Stimulated activated CD8-positive, alpha-beta memory T cell treated with anti-CD3 and anti-CD28 coated beads, Interleukin-15, amount 100 ng/mL, for 1 hour (primary cell): ENCODE results near the gene USP34.
"Not testable (repeated sequence)": the region's sequence is repeated elsewhere in the genome, so short reads cannot be mapped to it uniquely, and the experiment has no call there.

Experiments used
- DNase-seq: peaks from one replicate; pipeline ENCODE4 v3.0.0-alpha.2; 2020; ENCODE audit warnings: low read depth

USP34 gene

DNA sequence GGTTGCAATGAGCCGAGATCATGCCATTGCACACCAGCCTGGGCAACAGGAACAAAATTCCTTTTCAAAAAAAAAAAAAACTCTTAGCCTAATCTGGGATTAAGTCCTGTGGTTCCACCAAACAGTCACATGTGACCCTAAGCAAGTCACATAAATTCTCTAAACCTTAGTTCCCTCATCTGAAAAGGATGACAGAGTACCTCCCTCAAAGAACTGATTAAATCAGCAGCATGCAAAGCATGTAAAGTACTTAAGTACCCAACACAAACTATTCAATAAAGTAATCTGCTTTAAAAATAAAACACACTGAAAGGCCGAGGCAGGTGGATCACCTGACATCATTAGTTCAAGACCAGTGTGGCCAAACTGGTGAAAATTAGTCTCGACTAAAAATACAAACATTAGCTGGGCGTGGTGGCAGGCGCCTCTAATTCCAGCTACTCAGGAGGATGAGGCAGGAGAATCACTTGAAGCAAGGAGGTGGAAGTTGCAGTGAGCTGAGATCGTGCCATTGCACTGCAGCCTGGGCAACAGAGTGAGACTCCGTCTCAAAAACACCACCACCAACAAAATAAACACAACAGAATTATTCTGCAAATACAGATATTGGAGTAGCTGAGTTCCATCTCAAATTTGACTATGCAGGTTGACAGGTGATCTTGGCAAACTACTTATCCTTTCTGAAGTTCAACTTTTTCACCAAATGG, 7.0 kb downstream of the USP34 start:
- DNase-seq, result no peak

DNA sequence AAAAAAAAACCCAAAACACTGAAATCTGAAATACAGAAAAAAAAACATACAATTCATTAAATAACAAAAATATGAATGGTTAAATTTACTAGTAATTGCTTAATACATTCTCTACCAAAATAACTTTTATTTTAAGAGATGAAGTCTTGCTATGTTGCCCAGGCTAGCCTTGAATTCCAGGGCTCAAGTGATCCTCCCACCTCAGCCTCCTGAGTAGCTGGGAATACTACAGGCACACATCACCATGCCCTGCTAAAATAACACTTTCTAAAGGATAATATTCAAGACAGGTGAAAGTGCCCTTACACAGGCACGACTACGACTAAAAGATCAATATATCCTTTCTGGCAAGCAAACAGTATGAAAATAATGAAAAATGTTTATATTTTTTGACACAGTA, 9.5 kb downstream of the USP34 start:
- DNase-seq, result no peak

DNA sequence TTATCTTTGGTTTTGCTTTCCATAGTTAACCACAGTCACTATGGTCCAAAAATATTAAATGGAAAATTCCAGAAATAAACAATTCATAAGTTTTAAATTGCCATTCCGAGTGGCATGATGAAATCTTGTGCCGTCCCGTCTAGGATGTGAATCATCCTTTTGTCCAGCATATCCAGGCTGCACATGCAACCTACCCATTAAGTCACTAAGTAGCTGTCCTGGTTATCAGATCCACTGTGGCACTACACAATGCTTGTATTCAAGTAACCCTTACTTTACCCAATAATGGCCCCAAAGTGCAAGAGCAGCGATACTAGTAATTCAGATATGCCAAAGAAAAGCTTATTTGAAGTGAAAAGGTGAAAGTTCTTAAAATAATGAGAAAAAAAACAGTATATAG, 10.7 kb downstream of the USP34 start:
- DNase-seq, result no peak

DNA sequence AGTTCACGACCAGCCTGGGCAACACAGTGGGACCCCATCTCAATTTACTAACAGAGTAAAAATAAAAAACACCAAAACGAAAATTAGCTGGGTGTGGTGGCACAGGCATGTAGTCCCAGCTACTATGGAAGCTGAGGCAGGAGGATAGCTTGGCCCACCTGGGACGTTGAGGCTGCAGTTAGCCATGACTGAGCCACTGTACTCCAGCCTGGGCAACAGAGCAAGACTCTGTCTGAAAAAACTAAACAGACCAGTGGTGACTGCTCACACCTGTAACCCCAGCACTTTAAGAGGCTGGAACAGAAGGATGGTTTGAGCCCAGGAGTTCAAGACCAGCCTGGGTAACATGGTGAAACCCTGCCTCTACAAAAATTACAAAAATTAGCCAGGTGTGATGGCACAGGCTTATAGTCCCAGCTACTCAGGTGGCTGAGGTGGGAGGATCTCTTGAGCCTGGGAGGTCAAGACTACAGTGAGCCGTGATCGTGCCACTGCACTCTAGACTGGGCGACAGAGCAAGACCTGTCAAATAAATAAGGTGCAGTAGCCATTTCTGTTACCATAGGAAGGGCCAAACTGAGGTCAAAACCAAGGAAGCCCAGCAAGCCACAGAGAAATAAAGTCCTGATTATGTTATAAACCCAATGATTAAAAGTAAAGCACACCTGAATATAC, 14.0 kb downstream of the USP34 start:
- DNase-seq, result no peak

DNA sequence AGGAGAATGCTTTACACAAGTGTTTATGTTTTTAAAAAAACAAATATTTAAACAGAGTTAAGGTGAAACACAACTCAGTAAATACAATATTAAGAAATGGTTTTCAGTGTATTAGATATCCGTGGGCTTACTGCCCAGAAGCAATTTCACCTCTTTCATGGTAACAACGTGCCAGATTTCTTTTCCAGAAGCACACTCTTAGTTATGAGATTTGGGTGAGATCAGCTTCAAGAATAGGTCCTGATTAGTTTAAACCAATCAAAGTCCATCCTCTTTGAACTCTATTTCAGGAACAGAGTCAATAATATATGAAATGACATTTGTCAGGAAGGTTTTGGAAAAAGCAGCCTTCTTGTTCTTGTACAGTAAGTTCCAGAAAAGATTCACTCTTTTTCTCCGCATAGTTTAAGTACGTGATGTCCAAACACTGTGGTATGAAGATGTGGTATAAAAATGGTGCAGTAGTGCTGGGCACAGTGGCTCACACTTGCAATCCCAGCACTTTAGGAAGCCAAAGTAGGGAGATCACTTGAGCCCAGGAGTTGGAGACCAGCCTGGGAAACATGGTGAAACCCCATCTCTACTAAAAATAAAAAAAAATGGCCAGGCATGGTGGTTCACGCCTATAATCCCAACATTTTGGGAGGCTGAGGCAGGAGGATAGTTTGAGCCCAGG, 14.7 kb downstream of the USP34 start:
- DNase-seq, result no peak

DNA sequence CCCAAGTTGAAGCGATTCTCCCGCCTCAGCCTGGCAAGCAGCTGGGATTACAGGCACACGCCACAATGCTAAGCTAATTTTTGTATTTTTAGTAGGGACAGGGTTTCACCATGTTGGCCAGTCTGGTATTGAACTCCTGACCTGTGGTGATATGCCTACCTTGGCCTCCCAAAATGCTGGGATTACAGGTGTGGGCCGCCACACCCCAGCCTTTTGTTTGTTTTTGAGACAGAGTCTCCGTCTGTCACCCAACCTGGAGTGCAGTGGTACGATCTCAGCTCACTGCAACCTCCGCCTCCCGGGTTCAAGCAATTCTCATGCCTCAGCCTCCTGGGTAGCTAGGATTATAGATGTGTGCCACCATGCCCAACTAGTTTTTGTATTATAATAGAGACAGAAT, 15.9 kb downstream of the USP34 start:
- not testable (repeated sequence) for DNase-seq

DNA sequence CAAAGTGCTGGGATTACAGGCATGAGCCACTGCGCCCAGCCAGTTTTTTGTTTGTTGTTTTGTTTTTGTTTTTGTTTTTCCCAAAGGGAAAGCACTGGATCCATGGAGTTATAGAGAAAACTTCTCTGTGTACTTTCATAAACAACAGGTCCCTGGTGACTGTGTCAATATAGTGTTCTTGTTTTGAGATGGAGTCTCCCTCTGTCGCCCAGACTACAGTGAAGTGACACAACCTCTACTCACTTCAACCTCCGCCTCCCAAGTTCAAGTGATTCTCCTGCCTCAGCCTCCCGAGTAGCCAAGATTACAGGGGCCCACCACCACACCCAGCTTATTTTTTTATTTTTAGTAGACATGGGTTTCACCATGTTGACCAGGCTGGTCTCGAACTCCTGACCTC, 16.5 kb downstream of the USP34 start:
- no peak for DNase-seq

DNA sequence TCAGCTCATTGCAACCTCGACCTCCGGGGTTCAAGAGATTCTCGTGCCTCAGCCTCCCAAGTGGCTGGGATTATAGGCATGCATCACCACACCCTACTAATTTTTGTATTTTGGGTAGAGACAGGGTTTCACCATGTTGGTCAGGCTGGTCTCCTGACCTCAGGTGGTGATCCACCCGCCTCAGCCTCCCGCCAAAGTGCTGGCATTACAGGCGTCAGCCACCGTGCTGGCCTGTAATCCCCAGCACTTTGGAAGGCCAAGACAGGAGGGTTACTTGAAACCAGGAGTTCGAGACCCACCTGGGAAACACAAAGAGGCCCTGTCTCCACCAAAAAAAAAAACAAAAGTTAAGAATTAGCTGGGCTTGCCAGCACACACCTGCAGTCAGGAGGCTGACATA, 18.5 kb downstream of the USP34 start:
- no peak for DNase-seq

DNA sequence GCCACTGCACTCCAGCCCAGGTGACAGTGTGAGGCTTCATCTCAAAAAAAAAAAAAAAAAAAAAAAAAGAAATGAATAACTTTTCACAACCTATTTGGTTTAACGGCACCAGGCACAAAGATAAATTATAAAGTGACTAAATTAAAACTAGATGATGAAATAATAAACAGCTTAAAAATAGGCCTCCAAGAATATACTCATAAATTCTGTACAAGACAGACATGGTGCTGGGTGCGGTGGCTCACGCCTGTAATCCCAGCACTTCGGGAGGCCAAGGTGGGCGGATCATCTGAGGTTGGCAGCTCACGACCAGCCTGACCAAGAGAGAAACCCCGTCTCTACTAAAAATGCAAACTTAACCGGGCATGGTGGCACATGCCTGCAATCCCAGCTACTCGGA, 19.7 kb downstream of the USP34 start:
- DNase-seq, result no peak

DNA sequence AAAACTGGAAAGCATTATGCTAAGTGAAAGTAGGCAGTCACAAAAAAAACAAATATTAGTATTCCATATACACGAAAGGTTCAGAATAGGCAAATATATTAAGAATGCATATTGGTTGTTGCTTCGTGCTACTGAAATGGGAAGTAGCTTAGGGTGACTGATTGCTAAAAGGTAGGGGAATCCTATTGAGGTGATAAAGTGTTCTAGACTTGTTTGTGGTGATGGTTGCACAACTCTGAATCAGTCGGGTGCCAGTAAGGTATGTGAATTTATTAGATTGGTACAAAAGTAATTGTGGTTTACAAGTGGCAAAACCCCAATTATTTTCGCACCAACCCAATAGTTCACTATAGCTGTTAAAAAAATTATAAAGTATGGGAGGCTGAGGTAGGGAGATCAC, 20.7 kb downstream of the USP34 start:
- DNase-seq, result no peak

DNA sequence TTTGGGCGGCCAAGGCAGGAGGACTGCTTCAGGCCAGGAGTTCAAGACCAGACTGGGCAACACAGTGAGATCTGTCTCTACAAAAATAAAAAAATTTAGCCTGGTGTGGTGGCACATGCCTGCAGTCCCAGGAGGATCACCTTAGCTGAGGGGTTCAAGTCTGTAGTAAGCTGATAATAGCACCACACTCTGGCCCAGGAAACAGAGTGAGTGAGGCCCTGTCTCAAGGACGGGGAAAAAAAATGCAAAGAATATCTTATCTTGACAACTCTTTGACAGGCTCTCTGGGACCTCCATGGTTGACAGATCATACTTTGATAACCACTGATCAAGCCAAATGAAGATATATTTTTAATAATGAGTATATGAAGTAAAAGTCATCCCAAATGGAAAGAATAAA, 22.7 kb downstream of the USP34 start:
- no peak for DNase-seq

DNA sequence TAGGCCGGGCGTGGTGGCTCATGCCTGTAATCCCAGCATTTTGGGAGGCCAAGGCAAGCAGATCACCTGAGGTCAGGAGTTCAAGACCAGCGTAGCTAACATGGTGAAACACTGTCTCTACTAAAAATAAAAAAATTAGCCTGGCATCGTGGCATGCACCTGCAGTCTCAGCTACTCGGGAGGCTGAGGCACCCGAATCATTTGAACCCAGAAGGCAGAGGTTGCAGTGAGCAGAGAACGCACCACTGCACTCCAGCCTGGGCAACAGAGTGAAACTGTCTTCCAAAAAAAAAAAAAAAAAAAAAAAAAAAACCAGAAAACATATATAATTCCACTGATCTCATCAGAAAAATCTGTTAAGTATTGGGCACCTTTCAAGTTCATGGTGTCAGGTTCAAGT, 23.9 kb downstream of the USP34 start:
- DNase-seq, result not testable (repeated sequence)

DNA sequence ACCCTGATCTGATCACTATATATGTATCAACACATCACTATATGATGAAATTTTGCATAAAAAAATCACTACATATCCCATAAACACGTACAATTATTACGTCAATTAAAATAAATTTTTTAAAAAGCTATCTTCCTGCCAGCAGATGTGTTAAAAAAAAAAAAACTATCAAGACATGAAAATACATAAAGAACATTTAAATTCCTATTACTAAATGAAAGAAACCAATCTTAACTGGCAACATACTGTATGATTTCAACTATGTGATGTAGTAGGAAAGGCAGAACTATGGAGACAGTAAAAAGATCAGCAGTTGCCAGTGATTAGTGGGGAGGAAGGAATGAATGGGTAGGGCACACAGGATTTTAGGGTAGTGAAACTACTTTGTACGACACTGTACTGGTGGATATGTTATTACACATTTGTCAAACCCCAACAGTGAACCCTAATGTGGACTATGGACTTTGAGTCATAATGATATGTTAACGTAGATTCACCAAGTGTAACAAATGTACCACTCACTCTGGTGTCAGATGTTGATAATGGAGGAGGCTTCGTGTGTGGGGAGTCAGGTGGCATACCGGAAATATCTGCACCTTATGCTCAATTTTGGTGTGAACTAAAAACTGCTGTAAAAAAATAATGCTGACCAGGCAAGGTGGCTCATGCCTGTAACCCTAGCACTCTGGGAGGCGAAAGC, 27.4 kb downstream of the USP34 start:
- DNase-seq, result no peak

DNA sequence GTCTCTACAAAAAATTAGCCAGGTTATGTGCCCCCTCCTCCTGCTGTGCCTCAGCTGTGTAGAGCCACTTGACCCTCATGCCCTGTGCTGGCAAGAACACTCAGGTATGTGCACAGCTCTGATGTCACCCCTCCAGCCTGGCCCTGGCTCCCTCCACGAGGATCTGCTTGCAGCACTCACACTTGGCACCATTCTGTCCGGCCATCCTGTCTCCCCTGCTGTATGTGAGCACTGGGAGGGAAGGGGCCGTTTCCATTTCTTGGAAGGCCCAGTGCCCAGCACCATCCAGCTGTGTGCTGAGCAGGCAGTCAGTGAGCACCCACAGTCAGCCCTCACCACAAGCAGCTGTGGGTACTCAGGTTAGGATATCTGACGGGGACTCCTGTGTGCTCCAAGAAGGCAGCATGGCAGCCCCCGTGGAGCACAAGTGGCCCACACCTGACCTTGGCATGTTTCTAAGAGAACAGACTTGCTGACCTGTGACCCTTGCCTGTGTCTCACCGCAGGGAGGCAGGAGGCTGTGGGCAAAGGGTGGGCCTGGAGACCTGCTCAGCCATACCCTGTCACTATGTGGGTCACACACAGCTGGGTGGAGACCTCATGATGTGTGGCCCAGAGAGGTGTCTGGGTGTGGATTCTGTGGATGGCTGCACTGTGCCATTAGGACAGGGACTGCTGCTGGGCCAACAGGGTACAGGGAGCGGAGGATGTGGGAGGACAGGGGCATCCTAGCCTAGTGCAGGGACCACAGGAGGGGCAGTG, 31.5 kb downstream of the USP34 start:
- DNase-seq, result no peak

DNA sequence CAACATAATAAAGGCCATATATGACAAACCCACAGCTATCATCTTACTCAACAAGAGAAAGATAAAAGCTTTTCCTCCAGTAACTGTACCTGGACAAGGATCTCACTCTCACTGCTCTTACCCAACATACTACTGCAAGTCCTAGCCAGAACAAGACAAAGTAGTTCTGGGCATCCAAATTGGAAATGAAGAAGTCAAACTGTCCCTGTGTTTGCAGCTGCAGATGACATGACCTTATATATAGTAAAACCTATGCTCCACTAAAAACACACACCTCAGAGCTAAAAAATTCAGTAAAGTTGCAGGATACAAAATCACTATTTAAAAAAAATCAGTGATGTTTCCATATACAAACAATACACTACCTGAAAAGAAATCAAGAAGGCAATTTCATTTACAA, 32.2 kb downstream of the USP34 start:
- DNase-seq, result no peak

DNA sequence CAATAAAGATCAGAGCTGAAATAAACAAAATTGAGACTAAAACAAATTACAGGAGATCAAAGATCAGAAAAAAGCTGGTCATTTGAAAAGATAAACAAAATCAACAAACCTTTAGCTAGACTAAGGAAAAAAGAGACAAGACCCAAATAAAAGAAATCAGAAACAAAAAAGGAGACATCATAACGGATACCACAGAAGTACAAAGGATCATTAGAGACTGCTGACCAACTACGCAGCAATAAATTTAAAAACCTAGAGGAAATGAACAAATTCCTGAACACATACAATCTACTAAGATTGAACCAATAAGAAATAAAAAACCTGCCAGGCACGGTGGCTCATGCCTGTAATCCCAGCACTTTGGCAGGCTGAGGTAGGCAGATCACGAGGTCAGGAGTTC, 33.7 kb downstream of the USP34 start:
- no peak for DNase-seq

DNA sequence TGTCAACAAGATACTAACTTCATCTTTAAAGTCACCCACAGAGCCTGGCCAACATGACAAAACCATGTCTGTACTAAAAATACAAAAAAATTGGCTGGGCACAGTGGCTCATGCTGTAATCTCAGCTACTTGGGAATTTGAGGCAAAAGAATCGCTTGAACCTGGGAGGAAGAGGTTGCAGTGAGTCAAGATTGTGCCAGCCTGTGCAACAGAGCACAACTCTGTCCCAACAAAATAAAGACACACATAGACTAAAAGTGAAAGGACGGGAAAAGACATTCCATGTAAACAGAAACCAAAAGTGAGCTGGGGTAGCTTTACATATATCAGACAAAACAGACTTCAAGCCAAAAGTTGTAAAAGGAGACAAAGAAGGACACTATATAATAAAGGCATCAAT, 34.8 kb downstream of the USP34 start:
- DNase-seq, result no peak

DNA sequence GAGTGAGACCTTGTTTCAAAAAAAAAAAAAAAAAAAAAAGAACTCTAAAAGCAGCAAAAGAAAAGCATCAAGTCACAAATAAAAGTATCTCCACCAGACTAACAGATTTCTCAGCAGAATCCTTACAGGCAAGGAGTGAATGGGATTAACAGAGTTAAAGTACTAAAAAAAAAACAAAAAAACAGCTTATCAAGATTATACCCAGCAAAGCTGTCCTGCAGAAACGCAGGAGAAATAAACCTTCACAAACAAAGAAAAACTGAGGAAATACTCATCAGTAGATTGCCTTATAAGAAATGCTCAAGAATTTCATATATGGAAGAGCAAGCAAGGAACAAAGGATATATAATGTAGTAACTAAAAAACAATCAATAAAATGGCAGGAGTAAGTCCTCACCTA, 35.6 kb downstream of the USP34 start:
- no peak for DNase-seq

DNA sequence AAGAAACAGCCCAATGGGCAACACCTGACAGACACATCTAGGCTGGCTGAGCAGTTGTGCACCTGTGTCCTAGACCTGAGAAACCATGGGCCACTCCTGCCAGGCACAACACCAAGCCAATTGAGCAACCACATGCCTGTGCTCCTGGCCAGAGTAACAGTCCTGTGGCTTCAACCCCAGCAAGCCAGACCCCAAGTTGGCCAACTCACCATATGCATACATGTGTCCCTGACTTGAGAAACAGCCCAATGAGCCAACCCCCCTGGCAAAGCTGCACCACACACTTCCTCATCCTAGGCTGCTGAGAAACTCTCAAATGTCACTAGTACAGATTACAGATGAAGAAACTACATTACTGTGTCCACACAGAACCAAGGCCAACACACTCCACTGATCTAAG, 36.6 kb downstream of the USP34 start:
- DNase-seq, result no peak

DNA sequence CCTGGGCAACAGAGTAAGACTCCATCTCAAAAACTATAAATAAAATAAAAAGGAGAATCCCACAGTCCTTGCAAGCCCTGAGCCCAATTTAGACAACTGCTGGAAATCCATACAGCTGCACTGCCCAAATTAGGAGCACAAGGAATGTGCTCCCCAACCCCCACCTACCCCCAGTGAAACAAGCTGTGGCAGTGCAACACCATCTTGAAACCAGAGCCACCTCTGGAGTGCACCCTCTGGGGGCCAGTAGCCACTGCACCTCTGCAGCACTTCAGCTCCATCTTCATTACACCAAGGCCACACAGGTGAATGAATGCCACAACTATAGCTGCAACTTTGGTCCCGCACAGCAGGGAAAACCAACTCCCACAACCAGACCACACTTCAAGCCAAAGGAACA, 37.3 kb downstream of the USP34 start:
- DNase-seq, result no peak

DNA sequence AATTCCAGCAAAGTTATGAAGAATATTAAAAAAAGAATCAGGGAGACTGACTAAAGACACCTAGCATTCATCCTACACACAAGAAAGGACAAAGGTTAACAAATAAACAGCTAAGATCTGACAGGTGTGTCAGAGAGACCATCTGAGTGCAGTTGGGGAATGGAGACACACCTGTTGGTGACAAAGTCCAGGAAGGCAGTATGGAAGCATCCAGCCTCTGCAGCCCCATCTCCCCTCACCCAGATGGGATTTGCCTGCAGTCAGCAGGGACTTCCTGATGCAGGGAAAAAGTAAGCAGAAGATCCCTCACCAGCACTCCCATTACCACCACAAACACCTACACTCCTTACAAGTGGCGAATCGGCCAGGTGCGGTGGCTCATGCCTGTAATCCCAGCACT, 37.9 kb downstream of the USP34 start:
- no peak for DNase-seq

DNA sequence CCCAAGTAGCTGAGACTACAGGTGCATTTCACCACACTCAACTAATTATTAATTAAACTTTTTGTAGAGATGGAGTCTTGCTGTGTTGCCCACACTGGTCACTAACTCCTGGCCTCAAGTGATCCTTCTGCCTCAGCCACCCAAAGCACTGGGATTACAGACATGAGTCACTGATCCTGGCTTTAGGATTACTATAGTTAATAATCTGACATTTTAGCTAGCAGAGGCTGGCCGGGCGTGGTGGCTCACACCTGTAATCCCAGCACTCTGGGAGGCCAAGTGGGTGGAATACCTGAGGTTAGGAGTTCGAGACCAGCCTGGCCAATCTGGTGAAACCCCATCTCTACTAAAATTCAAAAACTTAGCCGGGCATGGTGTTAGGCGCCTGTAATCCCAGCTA, 39.5 kb downstream of the USP34 start:
- no peak for DNase-seq
